Cortex of kidney (tissue), 1 donor: ENCODE measurements around the gene CHST15.

Source experiments
- DNase-seq: peaks from one replicate; lab custom pipeline; 2025; lab: John Stamatoyannopoulos, UW

Gene CHST15

DNA sequence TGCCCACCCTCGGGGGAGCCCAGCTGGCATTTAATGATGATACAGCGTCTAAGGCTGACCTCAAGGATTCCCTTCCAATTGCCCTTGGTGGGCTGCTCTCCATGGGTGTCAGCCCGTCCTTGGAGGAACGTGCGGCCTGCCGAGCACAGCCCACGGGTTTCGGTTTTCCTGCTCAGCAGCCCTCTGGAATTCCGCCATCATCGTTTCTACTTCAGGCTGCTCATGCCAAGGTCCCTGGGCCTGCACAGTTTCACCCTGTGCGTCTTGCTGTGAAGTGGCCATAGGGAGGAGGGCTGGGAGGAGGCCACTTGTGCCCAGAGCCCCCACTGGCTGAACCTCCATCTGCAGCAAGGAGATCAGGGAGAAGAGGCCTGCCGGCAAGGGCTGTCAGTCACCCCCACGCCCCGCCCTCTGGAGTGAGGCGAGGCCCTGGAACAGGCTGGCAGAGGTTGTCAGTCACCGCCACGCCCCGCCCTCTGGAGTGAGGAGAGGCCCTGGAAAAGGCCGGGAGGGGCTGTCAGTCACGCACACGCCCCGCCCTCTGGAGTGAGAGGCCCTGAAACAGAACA, 82.8 kb downstream of the CHST15 start:
- DNase-seq: no peak

DNA sequence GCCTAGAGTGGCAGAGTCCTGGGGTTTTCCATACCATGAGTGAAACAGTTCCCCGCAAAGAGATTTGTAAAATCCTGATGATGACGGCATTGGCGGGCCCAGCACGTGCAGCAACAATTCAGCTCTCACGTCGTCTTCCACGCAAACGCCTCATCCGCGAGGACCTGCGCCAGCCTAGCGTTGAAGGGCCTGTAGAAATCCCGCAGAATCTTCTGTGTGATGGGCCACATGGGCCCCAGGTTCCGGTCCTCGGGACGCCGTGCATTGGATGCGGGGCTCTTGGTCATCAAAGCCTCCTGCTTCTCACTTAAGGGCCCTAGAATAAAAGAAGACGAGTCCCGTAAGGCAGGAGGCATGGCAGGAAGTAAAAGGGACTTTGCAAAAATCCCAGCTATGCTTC, 83.4 kb downstream of the CHST15 start:
- no peak for DNase-seq

GRCh38 chr10:124009231-124010015, 84.0 kb downstream of the CHST15 start:
- DNase-seq: no peak

DNA sequence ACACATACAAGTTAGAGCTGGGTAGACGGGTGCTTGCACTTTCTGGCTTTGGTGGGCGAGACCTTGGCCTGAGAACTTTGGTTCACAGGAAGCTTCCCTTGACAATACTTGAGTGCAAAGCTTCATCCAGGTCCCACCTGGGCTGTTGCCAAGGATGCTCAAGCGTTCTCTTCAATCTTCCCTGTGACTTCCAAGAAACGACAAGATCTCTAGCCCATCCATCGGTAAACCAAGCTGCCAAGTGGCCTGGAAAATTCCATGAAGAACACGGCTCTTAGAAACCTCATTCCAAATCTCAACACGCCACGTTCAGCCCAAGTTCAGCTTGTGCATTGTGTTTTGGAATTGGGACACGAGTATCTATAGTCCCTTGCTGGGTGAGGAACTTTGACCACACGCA, 84.7 kb downstream of the CHST15 start:
- no peak for DNase-seq

DNA sequence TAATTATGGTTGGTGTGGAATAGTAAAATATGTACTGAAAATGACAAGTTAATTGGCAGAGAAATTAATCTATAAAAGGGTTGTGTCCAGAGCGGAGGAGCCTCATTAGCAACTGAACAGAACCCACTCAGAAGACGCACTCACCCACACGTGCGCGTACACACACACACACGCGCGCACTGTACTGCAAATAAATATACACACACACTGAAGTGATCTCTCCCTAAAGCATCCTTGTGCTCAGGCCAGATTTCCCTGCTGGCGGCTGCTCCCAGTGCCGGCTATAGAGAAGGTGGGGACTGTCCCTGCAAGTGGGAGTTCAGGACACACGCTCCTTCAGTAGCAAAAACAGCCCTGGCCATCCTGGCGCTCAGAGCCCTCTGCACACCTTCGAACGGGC, 85.2 kb downstream of the CHST15 start:
- no peak for DNase-seq

DNA sequence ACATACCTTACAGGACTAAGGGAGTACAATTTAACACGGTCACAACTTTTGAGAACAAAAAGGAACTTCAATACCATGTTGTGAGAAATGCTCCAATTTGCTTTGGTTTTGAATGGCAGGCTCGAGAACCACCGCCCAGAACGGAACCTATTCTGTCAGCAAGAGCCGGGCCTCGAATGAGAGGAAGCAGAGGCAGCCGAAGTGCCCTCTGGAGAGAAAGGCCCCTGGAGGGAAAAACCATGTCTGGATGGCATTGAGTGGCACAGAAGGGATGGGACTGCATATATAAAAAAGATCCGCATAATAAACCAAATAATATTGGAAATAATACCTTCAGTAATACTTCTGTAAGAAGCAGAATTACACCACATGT, 85.6 kb downstream of the CHST15 start:
- DNase-seq: no peak

DNA sequence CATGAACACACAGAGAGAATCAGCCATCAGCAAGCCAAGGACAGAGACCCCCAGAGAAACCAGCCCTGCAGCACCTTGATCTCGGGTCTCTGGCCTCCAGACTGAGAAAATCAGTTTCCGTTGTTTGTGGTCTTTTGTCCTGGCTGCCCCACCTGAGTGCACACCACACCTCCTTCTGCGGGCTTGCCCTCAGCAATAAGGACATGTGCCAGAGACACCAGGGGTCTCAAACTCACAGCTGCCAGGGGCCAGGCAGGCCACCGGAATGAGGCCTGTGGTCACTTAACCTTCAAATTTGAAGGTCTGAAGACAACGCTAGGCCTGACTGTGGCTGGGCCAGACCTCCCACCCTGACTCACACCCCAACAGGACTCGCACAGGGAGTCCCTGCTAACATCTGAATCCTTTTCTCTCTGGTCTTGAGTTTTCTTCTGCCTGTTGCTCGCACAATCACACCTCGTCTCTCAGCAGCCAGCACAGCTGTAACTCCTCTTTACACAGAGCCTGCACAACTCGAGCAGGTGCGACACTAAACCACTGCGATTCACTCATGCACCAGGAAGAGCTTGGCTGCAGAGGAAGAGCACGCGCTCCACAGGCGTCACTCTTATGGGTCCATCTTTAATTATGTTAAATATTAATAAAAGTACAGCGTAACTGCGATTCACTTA, 86.2 kb downstream of the CHST15 start:
- no peak for DNase-seq

DNA sequence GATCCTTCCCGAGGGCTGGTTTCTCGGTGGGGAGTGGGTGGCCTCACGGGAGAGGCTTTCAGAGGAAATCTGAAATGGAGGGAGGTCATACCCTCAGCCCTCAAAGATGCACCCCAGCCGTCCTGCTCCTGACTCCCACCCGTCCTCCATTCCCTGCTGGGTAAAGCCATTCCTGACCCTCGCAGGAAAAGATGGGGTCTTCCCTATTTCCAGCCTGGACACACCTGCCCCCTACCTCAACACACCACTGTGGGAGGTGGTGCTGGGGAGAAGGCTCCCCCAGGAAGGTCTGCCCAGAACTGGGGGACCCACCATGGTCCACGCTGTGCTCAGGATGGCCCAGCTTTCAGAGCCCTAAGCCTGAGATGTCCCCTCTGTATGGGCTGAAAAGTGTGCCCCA, 86.9 kb downstream of the CHST15 start:
- DNase-seq: no peak

DNA sequence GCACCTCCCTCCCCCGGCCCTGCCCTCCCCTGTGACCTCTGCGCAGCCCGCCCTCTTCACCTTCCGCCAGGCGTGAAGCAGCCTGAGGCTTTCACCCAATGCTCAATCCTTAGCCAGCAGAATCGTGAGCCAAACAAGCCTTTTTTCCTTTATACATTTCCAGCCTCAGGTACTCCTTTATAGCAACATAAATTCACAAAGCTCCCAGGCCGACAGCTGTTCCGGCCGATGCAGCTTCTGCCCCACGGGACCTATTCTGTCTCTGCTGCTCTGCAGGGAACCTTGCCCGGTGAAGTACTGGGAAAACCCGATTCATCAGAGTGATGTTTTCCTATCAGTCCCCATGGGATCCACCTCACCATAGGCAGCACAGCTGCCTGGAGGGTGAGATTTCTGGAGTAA, 87.4 kb downstream of the CHST15 start:
- no peak for DNase-seq

GRCh38 chr10:124005091-124005490, 88.3 kb downstream of the CHST15 start:
- no peak for DNase-seq

DNA sequence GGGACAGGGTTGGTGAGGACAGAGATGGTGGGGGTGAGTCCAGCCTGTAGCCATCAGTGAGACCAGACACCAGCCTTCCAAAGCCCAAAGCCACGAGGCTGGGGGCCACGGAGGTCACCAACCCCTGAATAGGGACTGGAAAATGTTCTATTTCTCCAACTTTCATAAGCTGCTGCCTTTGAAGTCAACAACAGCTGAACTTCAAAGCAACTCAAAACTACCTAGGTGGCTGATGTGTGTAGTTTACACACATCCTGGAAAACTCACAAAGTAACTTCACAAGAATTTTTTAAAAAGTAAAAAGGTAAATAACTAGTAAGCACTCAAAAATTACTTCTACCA, 88.8 kb downstream of the CHST15 start:
- DNase-seq: no peak

DNA sequence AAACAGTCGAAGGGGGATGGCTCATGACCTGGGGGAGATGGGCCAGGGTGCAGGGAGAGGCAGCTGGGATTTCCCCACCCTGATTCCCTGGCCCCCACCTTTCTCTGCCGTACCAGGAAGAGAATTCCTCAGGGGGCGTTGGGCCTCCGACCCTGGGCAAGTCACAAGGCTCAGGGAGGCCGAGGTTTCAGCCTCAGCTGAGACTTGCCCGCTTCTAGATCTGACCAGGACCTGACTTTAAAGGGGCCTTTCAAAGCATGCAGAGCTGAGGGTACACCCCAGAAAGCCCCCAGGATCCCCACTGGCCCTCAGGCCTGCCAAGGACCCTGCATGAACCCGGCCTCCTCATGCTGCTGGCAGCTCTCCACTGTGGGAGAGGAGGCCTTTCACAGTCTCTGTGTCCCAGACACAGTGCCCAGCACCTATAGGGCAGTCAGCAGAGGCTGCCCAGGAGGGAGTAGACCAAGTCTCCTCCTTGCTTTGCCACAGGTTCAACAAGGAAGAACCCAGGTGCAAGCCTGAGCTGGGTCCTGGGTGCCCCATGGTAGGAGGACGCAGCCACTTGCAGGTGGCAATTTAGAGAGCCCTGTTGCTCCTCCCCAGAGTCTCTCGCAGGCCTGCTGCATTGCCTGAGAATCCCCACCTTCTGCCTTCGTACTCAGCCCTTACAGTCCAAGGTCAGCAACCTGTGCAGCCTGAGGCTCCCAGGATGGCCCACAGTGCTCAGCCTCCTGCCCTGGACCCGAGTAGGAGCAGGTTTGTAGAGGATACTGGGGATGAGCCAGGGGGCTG, 89.3 kb downstream of the CHST15 start:
- no peak for DNase-seq

- DNase-seq: no peak
Observed at GRCh38 chr10:124003481-124003870, 89.9 kb downstream of the CHST15 start.

- DNase-seq: no peak
Observed at GRCh38 chr10:124003070-124003419, 90.4 kb downstream of the CHST15 start.

GRCh38 chr10:124002391-124003069, 90.9 kb downstream of the CHST15 start:
- no peak for DNase-seq

DNA sequence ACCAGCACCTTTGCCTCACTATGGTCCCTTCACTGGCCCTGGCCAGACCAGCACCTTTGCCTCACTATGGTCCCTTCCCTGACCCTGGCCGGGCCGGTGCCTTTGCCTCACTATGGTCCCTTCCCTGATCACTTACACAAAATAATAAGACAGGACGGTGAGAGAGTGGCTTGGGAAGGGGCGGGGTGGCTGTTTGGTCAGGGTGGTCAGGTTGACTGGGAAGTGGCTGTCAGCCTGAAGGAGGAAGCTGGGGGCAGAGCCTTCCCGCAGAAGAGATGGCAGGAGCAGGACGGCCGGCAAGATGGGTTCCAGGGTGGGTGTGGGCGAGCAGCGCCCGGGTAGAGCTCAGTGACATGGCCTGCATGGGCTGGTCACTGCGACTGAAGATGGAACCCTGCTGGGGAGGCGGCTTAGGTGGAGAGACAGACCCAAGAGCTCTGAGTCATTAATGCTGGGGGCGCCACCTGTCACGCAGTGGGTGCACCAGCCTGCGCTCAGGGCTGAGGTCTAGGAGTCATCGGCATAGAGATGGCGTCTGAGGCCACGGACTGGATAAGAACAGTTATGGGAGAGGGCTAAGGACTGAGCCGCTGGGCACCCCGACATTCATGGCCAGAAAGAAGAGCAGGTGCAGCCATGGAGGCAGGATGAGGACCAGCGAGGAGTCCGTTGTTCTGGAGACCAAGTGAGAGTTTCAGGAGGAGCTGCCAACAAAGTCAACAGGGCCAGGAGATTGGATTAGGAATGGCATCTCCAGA, 91.8 kb downstream of the CHST15 start:
- DNase-seq: no peak

DNA sequence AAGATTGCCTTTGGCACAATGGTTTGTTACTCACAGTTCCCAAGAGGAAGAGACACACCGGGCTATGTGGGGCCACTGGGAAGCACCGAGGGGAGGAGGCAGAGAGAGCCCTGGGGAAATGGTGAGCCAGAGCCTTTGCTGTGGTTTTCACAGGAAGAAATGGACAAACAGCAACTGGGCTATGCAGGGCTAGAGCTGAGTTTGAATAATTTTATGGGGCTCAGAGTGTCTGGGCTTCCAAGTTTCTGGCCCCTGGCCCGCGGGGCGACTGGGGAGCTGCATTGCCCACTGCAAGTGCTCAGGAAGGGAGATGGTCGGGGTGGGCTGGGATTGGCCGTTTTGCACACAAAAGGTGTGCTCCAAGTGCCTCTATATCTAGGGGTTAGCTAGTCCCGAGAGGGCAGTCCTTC, 92.6 kb downstream of the CHST15 start:
- DNase-seq: no peak

DNA sequence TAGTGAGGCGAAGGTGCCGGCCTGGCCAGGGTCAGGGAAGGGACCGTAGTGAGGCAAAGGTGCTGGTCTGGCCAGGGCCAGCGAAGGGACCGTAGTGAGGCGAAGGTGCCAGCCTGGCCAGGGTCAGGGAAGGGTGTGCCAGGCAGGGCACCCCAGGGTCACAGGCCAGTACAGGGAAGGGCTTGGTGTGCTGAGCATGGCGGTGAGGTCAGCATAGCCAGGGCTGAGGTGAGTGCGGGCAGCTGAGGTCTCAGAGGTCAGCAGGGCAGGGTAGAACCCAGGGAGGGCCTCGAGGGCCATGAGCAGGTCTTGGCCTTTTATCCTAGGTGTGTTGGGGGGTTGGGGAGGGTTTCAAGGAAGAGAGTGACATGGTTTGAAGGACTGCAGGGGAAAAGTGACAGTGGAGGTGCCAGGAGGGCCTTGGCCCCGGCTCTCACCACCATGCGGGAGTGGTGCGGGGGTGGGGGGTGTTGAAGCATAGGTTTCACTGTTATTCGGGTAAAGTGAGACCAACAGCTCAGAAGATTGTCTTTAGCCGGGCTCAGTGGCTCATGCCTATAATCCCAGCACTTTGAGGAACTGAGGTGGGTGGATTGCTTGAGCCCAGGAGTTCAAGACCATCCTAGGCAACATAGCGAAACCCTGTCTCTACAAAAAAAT, 93.3 kb downstream of the CHST15 start:
- DNase-seq: no peak

- DNase-seq: no peak
Observed at GRCh38 chr10:123999261-123999660, 94.1 kb downstream of the CHST15 start.

- DNase-seq: no peak
Observed at GRCh38 chr10:123998197-123999141, 94.9 kb downstream of the CHST15 start.
